ENCODE measurements around the gene CCDC7.

DNA sequence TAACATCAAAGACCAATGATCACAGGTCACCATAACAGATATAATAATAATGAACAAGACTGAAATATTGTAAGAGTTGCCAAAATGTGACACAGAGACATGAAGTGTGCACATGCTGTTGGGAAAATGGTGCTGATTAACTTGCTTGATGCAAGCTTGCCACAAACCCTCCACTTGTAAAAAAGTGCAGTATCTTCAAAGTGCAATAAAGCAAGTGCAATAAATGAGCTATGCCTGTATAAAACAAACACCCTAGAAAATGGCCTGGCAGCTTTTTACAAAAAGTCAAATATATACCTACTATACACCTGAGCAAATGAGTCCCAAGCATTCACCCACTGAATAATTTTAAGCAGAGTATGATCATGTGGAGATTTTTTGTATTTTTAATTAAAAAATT is 9.7 kb upstream of the CCDC7 start:
- TF ChIP-seq, protein P1, sequence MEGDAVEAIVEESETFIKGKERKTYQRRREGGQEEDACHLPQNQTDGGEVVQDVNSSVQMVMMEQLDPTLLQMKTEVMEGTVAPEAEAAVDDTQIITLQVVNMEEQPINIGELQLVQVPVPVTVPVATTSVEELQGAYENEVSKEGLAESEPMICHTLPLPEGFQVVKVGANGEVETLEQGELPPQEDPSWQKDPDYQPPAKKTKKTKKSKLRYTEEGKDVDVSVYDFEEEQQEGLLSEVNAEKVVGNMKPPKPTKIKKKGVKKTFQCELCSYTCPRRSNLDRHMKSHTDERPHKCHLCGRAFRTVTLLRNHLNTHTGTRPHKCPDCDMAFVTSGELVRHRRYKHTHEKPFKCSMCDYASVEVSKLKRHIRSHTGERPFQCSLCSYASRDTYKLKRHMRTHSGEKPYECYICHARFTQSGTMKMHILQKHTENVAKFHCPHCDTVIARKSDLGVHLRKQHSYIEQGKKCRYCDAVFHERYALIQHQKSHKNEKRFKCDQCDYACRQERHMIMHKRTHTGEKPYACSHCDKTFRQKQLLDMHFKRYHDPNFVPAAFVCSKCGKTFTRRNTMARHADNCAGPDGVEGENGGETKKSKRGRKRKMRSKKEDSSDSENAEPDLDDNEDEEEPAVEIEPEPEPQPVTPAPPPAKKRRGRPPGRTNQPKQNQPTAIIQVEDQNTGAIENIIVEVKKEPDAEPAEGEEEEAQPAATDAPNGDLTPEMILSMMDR (IDR thresholded peaks at IDR 0.05): no peak
- TF ChIP-seq POLR2AphosphoS5 (IDR thresholded peaks at IDR 0.05): no peak

Measured in prostate gland (tissue), 2 donors.